ENCODE measurements around the gene FBXL4.

Gene FBXL4

GRCh38 chr6:98838975-98839374, 108.8 kb downstream of the FBXL4 start:
- no peak for DNase-seq (ENCODE audit: low spot score)

GRCh38 chr6:98838032-98838431, 109.7 kb downstream of the FBXL4 start:
- no peak for DNase-seq (ENCODE audit: low spot score)

GRCh38 chr6:98836962-98837944, 110.5 kb downstream of the FBXL4 start:
- DNase-seq (ENCODE audit: low spot score), result no peak

- no peak for DNase-seq (ENCODE audit: low spot score)
Measured at GRCh38 chr6:98836025-98836961, 111.5 kb downstream of the FBXL4 start.

- DNase-seq (ENCODE audit: low spot score), result no peak
Measured at GRCh38 chr6:98835149-98836024, 112.4 kb downstream of the FBXL4 start.

GRCh38 chr6:98834060-98835031, 113.4 kb downstream of the FBXL4 start, which contains the start of gene POU3F2:
POU3F2 (plus strand) TSS chr6:98834574; CDS start chr6:98834874, 300 bp downstream.
- peak; percentile 69 for DNase-seq (ENCODE audit: low spot score)

GRCh38 chr6:98833307-98834059, 114.3 kb downstream of the FBXL4 start:
- DNase-seq (ENCODE audit: low spot score), result no peak

- DNase-seq (ENCODE audit: low spot score), result no peak
Measured at GRCh38 chr6:98833057-98833306, 114.8 kb downstream of the FBXL4 start.

GRCh38 chr6:98832284-98833056, 115.3 kb downstream of the FBXL4 start:
- peak; percentile 82 for DNase-seq (ENCODE audit: low spot score)

GRCh38 chr6:98831959-98832283, 115.8 kb downstream of the FBXL4 start:
- no peak for DNase-seq (ENCODE audit: low spot score)

- no peak for DNase-seq (ENCODE audit: low spot score)
Measured at GRCh38 chr6:98831057-98831958, 116.4 kb downstream of the FBXL4 start.

- DNase-seq (ENCODE audit: low spot score), result no peak
Measured at GRCh38 chr6:98830146-98830545, 117.6 kb downstream of the FBXL4 start.

- no peak for DNase-seq (ENCODE audit: low spot score)
Measured at GRCh38 chr6:98828941-98829411, 118.8 kb downstream of the FBXL4 start.

- no peak for DNase-seq (ENCODE audit: low spot score)
Measured at GRCh38 chr6:98828211-98828788, 119.4 kb downstream of the FBXL4 start.

- DNase-seq (ENCODE audit: low spot score), result no peak
Measured at GRCh38 chr6:98827295-98828159, 120.2 kb downstream of the FBXL4 start.

GRCh38 chr6:98825600-98826230, 122.0 kb downstream of the FBXL4 start:
- DNase-seq (ENCODE audit: low spot score), result no peak

Measured in AG08395 (cell line).